Glomerular endothelial cell (primary cell): ENCODE results near the gene SHB. TPM values are rescaled to one million over a fixed set of nuclear protein-coding genes. Genes with fewer than 3 reads are reported as not detected.
A peak's percentile ranks its signal among the peaks of the same experiment; 100 is the strongest.
"Not testable (repeated sequence)": the region's sequence is repeated elsewhere in the genome, so short reads cannot be mapped to it uniquely, and the experiment has no call there.

ENCODE experiments used
- DNase-seq: peaks from one replicate; pipeline ENCODE4 v3.0.0-alpha.2; 2011; ENCODE audit warnings: low read depth, low spot score; ENCODE audit errors: extremely low read depth
- total RNA-seq: library from RNA; depleted of rRNA; stranded (reverse); fragments of >200 nt; gene quantifications from 2 replicates; pipeline ENCODE4 v1.2.3, GENCODE V29; 2015

The SHB gene
- total RNA-seq, 1 donor from 2014 or later = 42.8 TPM

GRCh38 chr9:38064842-38065368 is 4.1 kb downstream of the SHB start:
- no peak for DNase-seq

GRCh38 chr9:38063363-38063707 is 5.7 kb downstream of the SHB start:
- DNase-seq = no peak

DNA sequence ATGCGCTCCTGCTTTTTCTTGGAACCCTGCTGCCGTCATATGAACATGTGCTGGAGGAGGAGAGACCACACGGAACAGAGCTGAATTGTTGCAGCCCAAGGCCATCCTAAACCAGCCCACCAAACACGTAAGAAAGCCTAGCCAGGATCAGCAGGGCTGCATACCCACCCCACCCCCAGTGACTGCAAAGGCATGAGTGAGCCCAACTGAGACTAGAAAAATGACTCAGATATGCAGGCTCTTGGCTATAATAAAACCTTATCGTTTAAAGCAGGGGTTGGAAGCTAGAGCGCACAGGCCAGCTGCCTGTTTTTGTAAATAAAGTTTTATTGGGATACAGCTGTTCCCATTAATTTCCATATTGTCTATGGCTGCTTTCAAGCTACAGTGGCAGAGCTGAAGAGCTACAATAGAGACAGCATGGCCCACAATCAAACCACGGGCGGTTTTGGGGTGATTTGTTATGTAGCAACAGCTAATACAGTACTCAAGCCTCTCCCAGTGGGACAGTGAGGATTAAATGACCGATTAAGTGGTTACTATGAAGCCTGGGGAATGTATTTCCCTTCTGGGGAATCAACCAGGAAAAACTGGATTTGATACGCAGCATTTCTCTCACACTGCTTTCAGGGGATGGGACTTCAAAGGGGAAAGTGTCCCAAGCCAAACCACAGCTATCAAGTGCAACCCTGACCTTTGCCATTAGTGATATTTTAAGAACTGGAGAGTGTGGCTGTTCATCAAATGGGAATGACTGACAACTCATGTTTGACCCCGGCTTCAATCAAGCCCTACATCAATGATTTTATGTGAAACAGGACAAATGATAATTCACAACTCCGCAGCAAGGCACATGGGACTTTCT is 6.3 kb downstream of the SHB start:
- no peak for DNase-seq

- no peak for DNase-seq
These were observed 6.9 kb downstream of the SHB start for GRCh38 chr9:38062106-38062497.

- no peak for DNase-seq
These were observed 7.6 kb downstream of the SHB start for GRCh38 chr9:38061326-38061977.

DNA sequence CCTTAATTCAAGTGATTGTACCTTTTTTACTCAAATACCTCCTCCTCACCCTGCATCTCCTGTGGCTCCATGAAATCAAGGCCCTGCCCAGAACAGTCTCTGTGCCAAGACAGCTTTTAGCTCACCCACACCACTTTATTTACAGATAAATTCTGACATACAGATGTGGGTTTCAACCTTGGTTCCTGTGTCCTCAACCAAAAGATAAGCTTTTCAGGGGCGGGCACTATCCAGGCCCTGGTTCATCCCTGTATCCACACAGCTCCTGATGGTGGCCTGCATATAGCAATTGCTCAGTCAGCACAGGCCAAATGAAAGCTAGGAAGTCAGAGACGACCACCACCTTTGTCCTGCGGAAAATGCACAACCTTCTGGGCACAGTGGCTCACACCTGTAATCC is 8.3 kb downstream of the SHB start:
- DNase-seq = no peak

- peak; percentile 75 for DNase-seq
These were observed 9.6 kb downstream of the SHB start for GRCh38 chr9:38059233-38059936.

- no peak for DNase-seq
These were observed 10.4 kb downstream of the SHB start for GRCh38 chr9:38058452-38059232.

GRCh38 chr9:38057416-38058195 is 11.4 kb downstream of the SHB start:
- DNase-seq = no peak

- DNase-seq = no peak
These were observed 14.4 kb downstream of the SHB start for GRCh38 chr9:38054653-38055052.

- DNase-seq = no peak
These were observed 15.1 kb downstream of the SHB start for GRCh38 chr9:38053697-38054461.

GRCh38 chr9:38051780-38052546 is 17.1 kb downstream of the SHB start:
- DNase-seq = no peak

DNA sequence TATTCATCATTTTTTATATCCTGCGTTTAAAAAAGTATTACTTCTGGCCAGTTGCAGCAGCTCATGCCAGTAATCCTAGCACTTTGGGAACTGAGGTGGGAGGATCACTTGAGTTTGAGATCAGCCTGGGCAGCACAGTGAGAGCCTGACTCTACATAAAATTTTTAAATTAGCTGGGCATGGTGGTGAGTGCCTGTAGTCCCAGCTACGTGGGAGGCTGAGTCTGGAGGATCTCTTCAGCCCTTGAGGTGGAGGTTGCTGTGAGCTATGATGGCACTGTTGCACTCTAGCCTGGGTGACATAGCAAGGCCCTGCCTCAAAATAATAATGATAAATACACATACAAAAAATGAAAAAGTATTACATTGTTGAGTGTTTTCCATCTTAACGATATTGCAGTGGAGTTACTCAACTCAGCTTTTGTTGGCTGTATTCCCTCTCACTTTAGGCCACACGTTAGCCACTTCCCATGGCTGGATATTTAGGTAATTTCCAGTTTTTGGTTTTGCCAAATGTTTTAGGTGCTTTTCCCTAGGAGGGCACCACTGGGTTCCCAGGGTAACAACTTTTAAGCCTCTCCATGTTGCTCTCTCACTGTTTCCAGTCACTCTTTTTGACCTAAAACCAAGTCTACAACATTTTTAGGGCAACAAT is 20.6 kb downstream of the SHB start:
- DNase-seq = no peak

DNA sequence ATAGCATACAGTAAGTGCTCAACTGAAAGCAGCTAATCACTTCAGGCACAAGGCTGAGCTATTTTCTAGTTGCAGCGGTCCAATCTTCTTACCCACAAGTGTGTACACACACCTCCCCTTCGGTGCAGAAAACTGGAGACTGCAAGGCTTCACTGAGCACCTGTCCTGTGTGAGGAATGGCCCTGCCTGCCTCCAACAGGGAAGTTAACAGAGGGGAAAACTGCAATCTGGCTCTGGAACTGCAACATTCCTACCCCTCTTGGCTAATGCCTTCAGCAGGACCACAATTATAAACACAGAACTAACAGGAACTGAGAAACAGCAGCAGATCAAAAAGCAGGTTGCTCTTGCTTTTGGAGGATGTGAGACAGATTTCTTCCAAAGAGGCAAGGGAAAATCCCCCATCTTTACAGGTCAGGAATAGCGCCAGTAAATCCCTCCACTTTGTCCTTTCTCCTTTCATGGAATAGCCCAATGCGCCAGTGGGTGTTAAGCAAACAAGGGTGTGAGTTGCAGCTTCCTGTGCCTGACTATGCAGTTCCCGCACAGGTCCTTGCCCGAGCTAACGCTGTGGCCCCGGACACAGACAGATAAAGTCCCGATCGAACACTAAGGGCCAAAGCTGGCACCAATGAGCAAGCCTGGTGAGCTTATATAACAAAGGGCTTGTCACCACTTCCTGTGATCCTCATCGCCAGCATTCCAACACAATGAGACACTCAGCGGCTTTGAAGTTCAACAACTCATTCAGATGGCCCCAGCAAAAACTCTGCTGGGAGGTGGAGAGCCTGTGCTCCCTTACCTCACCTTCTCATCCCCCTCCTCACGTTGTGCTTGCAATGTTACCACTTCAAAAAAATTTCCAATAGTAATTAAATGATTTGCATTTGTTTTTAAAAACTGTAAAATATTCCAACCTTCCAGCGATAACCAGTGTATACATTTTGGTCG is 21.5 kb downstream of the SHB start:
- DNase-seq = peak; percentile 85

DNA sequence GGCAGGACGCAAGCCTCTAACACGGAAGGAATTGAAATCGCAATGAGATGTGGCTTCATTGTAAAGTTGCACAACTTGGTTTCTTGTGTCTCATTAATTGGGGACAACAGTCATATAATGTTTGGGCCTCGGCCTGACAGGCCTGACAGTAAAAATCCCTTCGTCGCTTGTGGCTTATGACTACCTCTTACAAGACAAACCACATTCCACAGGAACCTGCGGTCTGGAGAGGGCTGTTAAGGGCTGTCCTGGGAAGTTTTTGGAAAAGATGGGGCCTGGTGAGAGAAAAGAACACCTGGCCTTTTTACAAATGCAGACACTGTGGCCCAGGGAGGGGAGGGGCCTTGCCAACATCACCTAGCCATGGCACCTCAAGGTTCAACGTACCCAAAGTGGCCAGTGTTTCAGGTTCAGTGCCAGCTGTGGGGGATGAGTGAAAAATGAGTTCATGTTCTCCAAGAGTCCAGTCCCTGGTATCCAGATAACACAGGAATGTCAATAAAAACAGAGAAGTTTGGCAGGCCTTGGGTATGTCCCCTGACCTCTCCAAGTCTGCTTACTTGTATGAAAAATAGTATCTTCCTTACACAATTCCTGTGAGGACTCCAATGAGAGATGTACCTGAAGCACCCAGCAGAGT is 22.2 kb downstream of the SHB start:
- DNase-seq = no peak

- not testable (repeated sequence) for DNase-seq
These were observed 23.1 kb downstream of the SHB start for GRCh38 chr9:38045939-38046338.
